CD4-positive, alpha-beta T cell treated with Interleukin-21 for 1 hour (primary cell): ENCODE data around the gene NTRK1.
A peak's percentile ranks its signal among the peaks of the same experiment; 100 is the strongest.

Experiments used
- DNase-seq: peaks from one replicate; pipeline ENCODE4 v3.0.0-alpha.2; 2020

Gene NTRK1

GRCh38 chr1:156860628-156861423 lies at the start of gene NTRK1:
NTRK1 (plus strand) TSS chr1:156860865; CDS start chr1:156860935, 70 bp downstream.
- DNase-seq = peak; percentile 66

GRCh38 chr1:156811168-156811567 lies 49.5 kb upstream of the NTRK1 start:
- no peak for DNase-seq

- no peak for DNase-seq
Observed at GRCh38 chr1:156812293-156812990, 48.2 kb upstream of the NTRK1 start.

- no peak for DNase-seq
Observed at GRCh38 chr1:156813298-156813697, 47.4 kb upstream of the NTRK1 start.

- DNase-seq = peak; percentile 81
Observed at GRCh38 chr1:156813750-156814570, 46.7 kb upstream of the NTRK1 start.

- DNase-seq = peak; percentile 50
Observed at GRCh38 chr1:156814571-156815260, 45.9 kb upstream of the NTRK1 start.

GRCh38 chr1:156815307-156815826 lies 45.3 kb upstream of the NTRK1 start:
- no peak for DNase-seq

- DNase-seq = peak; percentile 51
Observed at GRCh38 chr1:156815961-156816422, 44.7 kb upstream of the NTRK1 start.

- peak; percentile 97 for DNase-seq
Observed at GRCh38 chr1:156816561-156817328, 43.9 kb upstream of the NTRK1 start, which contains the start of gene SH2D2A. SH2D2A (minus strand) TSS chr1:156816848; CDS start chr1:156816708, 140 bp downstream.

GRCh38 chr1:156821801-156822200 lies 38.9 kb upstream of the NTRK1 start:
- no peak for DNase-seq

- DNase-seq = no peak
Observed at GRCh38 chr1:156822680-156823079, 38.0 kb upstream of the NTRK1 start.

- DNase-seq = no peak
Observed at GRCh38 chr1:156823210-156823790, 37.4 kb upstream of the NTRK1 start.

- DNase-seq = no peak
Observed at GRCh38 chr1:156826630-156827029, 34.0 kb upstream of the NTRK1 start.

- no peak for DNase-seq
Observed at GRCh38 chr1:156828400-156829124, 32.1 kb upstream of the NTRK1 start.

- DNase-seq = no peak
Observed at GRCh38 chr1:156832434-156832833, 28.2 kb upstream of the NTRK1 start.

GRCh38 chr1:156833603-156834002 lies 27.1 kb upstream of the NTRK1 start:
- DNase-seq = no peak

GRCh38 chr1:156834322-156834721 lies 26.3 kb upstream of the NTRK1 start:
- DNase-seq = no peak

GRCh38 chr1:156836041-156836654 lies 24.5 kb upstream of the NTRK1 start:
- DNase-seq = peak; percentile 52

- no peak for DNase-seq
Observed at GRCh38 chr1:156836892-156837291, 23.8 kb upstream of the NTRK1 start.

GRCh38 chr1:156838972-156839371 lies 21.7 kb upstream of the NTRK1 start:
- peak; percentile 65 for DNase-seq
